GM19328 (cell line): ENCODE measurements around the gene PEAK1.
"Not testable (repeated sequence)": the region's sequence is repeated elsewhere in the genome, so short reads cannot be mapped to it uniquely, and the experiment has no call there.

ENCODE experiments used
- ATAC-seq: cut with Tn5 transposase; IDR thresholded peaks from one replicate; pipeline ENCODE4 v1.9.1; 2021; ENCODE audit warnings: mild to moderate bottlenecking, moderate library complexity; ENCODE audit not compliant: unreplicated experiment

PEAK1 gene

GRCh38 chr15:77185242-77185785, 234.6 kb downstream of the PEAK1 start:
- ATAC-seq = no peak

DNA sequence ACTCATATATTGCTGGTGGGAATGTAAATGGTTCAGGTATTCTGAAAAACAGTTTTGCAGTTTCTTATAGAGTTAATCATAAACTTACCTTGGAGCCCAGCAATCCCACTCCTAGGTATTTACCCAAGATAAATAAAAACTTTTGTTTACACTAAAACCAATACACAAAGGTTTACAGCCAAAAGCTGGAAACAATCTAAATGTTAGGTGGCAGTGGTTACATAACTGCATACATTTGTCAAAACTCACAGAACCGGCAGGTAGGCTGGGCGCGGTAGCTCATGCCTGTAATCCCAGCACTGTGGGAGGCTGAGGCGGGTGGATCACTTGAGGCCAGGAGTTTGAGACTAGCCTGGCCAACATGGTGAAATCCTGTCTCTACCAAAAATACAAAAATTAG, 235.6 kb downstream of the PEAK1 start:
- not testable (repeated sequence) for ATAC-seq

DNA sequence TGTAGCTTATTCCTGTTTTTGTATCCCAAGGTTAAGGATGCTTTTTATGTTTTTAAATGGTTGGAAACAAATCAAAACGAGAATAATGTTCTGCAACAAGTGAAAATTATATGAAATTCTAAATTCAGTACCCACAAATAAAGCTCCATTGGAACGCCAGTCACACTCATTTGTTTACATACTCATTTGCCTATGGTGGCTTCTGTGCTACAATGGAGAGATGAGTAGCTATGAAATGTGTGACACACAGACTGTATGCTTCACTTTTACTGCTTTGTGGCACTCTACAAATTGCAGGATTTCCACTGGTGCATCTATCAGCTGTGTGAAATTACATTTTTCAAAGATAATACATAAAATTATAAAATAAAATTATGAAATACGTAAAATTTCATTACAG, 236.8 kb downstream of the PEAK1 start:
- no peak for ATAC-seq

- no peak for ATAC-seq
These were observed 238.4 kb downstream of the PEAK1 start for GRCh38 chr15:77181305-77182074.

GRCh38 chr15:77180757-77181156, 239.1 kb downstream of the PEAK1 start:
- ATAC-seq = no peak

- ATAC-seq = no peak
These were observed 239.6 kb downstream of the PEAK1 start for GRCh38 chr15:77180270-77180669.

DNA sequence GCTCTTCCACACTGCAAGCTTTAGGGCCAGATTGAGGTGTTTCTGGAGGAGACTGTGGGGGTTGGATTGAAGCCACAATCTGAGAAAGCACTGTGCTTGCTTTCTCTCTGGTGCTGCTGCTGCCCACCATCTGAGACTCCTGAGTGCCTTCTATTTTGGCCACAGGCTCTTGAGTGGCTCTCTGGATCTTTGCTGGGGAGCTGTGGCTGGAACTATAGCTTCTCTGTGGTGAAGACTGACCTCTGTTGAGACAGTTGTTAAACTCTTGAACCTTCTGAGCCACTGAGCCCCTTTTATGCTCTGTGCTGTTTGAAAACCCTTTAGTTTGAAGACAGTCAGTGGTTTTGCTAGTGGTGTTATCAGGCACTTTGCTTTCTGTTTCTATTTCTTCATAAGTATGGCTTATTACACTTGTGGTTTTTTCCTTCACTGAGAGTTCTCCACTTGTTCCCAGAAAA, 240.3 kb downstream of the PEAK1 start:
- no peak for ATAC-seq

GRCh38 chr15:77178411-77178810, 241.5 kb downstream of the PEAK1 start:
- no peak for ATAC-seq

DNA sequence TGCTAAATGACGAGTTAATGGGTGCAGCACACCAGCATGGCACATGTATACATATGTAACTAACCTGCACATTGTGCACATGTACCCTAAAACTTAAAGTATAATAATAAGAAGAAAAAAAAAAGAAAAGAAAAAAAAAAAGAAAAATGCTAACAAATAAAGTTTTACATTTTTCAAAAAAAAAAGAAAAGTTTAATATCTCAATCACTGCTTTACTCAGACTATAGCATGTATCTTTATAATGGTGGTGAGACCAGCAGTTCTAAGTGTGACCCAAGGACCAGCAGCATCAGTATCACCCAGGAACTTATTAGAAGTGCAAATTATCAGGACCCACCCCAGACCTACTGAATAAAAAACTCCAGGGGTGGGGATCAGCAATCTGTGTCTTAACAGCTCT, 243.8 kb downstream of the PEAK1 start:
- ATAC-seq = not testable (repeated sequence)

DNA sequence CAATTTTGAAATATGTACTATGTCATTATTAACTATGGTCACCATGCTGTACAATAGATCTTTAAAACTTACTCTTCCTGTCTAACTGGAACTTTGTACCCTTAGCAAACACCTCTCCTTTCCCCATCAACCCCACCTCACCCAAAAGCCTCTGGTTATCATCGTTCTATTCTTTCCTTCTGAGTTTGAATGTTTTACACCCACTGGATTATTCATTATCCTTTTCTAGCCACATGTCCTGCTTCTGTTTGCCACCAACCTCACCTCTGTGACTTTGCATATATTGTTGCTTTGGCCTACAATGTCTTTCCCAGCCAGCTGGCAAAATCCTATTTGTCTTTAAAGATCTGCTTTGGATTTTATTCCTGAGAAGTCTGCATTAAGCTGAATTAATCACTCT, 246.4 kb downstream of the PEAK1 start:
- ATAC-seq = no peak

DNA sequence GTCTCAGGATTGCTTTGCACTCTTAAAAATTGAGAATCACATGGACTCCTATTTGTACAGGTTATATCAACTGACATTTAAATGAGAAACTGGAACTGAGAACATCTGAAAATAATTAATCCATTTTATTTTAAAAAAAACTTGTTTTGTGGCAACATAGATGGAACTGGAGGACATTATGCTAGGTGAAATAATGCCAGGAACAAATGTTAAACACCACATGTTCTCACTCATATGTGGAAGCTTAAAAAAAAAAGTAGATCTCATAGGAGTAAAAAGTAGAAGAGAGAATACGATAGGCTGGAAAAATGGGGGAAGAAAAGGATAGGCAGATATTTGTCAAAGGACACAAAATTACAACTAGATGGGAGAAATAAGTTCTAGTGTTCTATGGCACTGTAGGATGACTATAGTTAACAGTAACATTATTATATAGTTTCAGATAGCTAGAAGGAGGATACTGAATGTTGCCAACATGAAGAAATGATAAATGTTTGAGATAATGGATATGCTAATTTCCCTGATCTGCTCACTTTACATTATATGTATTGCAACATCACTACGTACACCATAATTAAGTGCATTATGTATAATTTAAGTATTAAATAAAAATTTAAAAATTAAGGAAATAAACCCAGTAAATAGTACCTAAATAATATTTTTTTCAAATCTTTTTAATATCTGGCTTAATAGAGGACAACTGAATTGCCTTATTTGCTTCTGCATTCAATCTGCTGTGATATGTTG, 248.5 kb downstream of the PEAK1 start:
- ATAC-seq = no peak

DNA sequence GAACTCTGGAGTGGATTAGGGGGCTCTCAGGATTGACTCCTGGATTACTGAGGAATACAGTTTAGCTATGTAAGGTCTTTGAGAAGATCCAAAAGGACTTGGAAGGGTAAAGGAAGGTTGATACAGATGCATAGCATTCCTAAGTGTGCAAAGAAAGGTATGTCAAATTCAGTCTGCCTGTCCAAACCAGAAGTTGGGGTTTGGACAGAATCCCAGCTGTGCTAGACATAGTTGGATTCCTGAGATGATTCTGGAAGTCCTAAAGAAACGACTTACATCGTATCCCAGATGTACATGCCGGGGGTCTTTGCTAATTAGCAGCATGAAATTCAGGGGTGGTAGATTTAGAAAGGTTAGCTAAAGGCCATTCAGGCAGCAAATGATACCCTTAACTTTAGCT, 251.3 kb downstream of the PEAK1 start:
- no peak for ATAC-seq

GRCh38 chr15:77168141-77168540, 251.8 kb downstream of the PEAK1 start:
- ATAC-seq = no peak

GRCh38 chr15:77167406-77167805, 252.5 kb downstream of the PEAK1 start:
- no peak for ATAC-seq

DNA sequence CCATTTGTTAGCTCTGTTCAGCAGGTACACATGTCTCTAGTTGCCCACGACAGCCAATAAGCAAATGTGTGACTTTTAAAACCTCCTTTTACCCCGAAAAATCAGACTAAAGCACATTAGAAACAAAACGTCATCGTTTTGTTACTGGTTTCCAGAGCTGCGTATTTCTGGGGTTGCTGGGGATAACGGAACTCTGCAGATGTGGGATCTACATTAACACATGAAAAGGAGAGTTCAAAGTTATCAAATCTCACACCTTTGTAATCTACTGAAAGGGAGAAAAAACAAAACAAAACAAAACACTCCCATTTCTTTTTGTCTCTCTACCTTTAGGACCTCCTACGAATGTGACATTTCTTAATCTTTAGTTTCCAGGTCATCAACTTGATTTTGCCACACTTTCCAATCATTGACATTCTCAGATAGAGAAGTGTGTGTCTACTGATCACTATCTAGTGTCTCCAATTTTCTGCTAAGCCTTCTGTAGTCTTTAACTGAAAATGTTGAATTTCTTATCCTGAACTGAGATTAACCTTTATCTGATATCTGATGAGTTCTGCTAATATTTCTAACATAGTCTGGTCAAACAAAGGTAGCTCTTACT, 256.0 kb downstream of the PEAK1 start:
- no peak for ATAC-seq

DNA sequence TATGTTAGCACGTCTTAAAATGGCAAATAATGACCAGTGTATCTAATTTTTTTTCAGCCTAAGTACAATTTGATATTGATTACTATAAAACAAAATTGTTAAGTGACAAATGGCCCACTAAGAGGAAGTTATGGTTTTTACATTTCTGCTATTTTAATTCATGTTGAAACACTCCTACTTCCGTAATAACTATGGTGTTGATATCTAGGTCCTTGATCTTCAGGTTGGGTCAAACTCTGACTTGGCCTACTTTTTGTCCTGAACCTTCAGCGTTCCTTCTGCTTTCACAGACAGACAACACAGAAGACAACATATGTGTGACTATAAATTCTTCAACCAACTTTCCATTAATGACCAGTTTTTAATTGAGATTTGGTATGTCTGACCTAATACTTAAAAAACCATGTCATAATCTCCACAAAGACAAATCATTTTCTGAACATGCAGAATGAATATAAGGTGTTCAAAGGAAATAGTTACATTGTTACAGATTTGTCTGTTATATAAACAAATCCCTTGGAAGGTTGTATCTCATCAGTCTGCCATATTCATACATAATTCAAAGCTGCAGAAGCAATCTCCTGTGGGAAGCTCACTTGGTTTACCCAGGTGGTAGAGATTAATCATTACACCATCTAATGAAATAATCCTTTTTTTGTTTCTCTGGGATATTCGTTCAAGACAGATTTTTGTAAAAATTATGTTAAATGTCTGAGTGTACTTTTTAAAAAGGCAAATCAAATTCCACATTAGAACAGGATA, 256.9 kb downstream of the PEAK1 start:
- no peak for ATAC-seq

GRCh38 chr15:77160562-77161478, 259.1 kb downstream of the PEAK1 start:
- no peak for ATAC-seq

DNA sequence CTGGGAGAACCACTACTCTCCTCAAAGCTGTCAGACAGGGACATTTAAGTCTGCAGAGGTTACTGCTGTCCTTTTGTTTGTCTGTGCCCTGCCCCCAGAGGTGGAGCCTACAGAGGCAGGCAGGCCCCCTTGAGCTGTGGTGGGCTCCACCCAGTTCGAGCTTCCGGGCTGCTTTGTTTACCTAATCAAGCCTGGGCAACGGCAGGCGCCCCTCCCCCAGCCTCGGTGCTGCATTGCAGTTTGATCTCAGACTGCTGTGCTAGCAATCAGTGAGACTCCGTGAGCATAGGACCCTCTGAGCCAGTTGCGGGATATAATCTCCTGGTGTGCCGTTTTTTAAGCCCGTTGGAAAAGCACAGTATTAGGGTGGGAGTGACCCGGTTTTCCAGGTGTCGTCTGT, 263.9 kb downstream of the PEAK1 start:
- not testable (repeated sequence) for ATAC-seq

GRCh38 chr15:77148191-77148590, 271.7 kb downstream of the PEAK1 start:
- no peak for ATAC-seq

DNA sequence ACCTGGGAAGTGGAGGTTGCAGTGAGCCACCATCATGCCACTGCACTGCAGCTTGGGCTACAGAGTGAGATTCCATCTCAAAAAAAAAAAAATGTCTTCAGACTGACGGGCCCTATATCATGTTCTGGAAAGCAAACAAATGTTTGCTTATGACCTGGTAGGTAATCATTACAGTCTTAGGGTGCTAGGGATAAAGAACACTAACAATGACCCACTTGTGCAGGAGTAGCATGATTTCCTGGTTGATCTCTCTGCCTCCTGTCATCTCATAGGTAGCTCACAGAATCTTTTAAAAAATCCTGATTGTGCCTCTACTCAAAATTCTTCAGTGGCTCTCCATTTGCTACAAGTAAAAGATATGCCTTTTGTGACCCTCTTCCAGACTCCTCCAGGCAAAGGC, 274.5 kb downstream of the PEAK1 start:
- no peak for ATAC-seq
